OCI-LY3 (cell line): ENCODE results near the gene BHMT.
A peak's percentile ranks its signal among the peaks of the same experiment; 100 is the strongest.

Experiments used
- EZH2phosphoT487 ChIP-seq: fragments of 200-600 bp; shearing (Covaris generic); IDR thresholded peaks from 2 replicates; pipeline ENCODE4 v1.6.1; 2018; ENCODE audit warnings: antibody characterized with exemption, mixed run types, low read depth
- TF ChIP-seq, protein P1 (sequence below): fragments of 200-600, 300-600 bp; sonication (generic); IDR thresholded peaks from 2 replicates; pipeline ENCODE4 v1.5.1; 2014; ENCODE audit warnings: antibody characterized with exemption, low read length, low read depth

DNA sequence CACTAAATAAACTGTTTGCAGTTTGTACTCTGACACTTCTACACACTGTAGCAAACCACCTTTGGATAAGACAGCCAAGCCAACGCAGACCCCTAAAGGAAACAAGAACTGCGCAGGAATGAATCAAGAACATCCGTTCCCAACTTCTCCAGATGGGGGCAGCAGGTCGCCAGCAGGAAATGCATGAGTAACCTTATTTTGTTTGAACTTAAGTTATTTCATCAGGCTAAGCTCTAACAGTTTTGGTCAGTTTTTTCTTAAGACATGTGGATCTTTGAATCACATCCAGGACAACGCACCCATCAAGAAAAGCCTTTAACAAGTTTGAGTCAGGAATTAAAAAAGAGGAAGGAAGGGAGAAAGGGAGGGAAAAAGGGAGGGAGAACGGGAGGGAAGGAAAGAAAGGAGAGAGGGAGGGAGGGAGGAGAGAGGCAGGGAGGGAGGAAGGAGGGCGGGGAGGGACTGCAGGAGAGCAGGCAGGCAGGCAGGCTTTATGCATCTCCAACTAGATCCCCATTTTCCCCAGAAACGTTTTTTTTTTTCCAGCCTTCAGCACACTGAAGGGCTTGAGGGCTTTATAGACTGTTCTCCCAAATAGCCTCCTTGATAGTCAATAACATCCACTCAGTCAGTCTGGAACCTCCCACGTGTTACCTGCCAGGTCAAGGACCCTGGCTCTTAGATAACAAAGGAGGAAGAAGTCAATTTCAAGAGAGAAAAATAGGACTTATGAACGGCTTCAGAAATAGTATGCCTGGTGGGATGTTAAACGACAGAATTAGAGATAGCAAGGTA lies 22.2 kb downstream of the BHMT start:
- TF ChIP-seq, protein P1, sequence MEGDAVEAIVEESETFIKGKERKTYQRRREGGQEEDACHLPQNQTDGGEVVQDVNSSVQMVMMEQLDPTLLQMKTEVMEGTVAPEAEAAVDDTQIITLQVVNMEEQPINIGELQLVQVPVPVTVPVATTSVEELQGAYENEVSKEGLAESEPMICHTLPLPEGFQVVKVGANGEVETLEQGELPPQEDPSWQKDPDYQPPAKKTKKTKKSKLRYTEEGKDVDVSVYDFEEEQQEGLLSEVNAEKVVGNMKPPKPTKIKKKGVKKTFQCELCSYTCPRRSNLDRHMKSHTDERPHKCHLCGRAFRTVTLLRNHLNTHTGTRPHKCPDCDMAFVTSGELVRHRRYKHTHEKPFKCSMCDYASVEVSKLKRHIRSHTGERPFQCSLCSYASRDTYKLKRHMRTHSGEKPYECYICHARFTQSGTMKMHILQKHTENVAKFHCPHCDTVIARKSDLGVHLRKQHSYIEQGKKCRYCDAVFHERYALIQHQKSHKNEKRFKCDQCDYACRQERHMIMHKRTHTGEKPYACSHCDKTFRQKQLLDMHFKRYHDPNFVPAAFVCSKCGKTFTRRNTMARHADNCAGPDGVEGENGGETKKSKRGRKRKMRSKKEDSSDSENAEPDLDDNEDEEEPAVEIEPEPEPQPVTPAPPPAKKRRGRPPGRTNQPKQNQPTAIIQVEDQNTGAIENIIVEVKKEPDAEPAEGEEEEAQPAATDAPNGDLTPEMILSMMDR, result peak; percentile 67
- no peak for TF ChIP-seq EZH2phosphoT487
